HFF-Myc (cell line): Measurements from ENCODE around the gene DYNC1LI2.

ENCODE experiments used
- DNase-seq: peaks from one replicate; pipeline ENCODE4 v3.0.0-alpha.2; 2011; ENCODE audit warnings: low read depth; ENCODE audit errors: extremely low read depth
- H3K4me3 ChIP-seq: replicated peaks from 2 replicates; pipeline ENCODE4 v1.5.1; 2011; ENCODE audit warnings: low read depth, mild to moderate bottlenecking, control low read depth, low read length
- CTCF ChIP-seq: IDR thresholded peaks from 2 replicates; pipeline ENCODE4 v1.5.1; 2012; ENCODE audit warnings: mild to moderate bottlenecking, low read depth, low read length, control low read depth; ENCODE audit errors: missing control alignments

Gene DYNC1LI2

GRCh38 chr16:66695935-66696668 is 55.3 kb downstream of the DYNC1LI2 start:
- no peak for TF ChIP-seq CTCF
- no peak for DNase-seq
- H3K4me3 ChIP-seq: peak overlapping the region; percentile 73

- DNase-seq: no peak
- TF ChIP-seq CTCF: no peak
- peak overlapping the region; percentile 73 for H3K4me3 ChIP-seq
Measured at GRCh38 chr16:66695471-66695934, 55.9 kb downstream of the DYNC1LI2 start.

GRCh38 chr16:66693149-66693548 is 58.3 kb downstream of the DYNC1LI2 start:
- TF ChIP-seq CTCF: no peak
- no peak overlapping the region for H3K4me3 ChIP-seq
- DNase-seq: no peak

GRCh38 chr16:66692341-66692740 is 59.1 kb downstream of the DYNC1LI2 start:
- H3K4me3 ChIP-seq: no peak overlapping the region
- DNase-seq: no peak
- TF ChIP-seq CTCF: no peak

- DNase-seq: no peak
- H3K4me3 ChIP-seq: no peak overlapping the region
- no peak for TF ChIP-seq CTCF
Measured at GRCh38 chr16:66691234-66691633, 60.2 kb downstream of the DYNC1LI2 start.

- TF ChIP-seq CTCF: no peak
- no peak for DNase-seq
- H3K4me3 ChIP-seq: no peak overlapping the region
Measured at GRCh38 chr16:66690106-66690847, 61.1 kb downstream of the DYNC1LI2 start.
